GM04503 (cell line): ENCODE results near the gene ATP1A1.

Experiments used
- DNase-seq: peaks from one replicate; pipeline ENCODE4 v3.0.0-alpha.2; 2012; ENCODE audit warnings: low read depth

ATP1A1 gene

GRCh38 chr1:116415200-116415698, 42.2 kb downstream of the ATP1A1 start:
- DNase-seq, result no peak

GRCh38 chr1:116415699-116416533, 42.9 kb downstream of the ATP1A1 start:
- no peak for DNase-seq

GRCh38 chr1:116416854-116417513, 43.9 kb downstream of the ATP1A1 start:
- no peak for DNase-seq

- no peak for DNase-seq
Observed at GRCh38 chr1:116417678-116418077, 44.6 kb downstream of the ATP1A1 start.

- peak; percentile 23 for DNase-seq
Observed at GRCh38 chr1:116418091-116418830, 45.2 kb downstream of the ATP1A1 start.

- no peak for DNase-seq
Observed at GRCh38 chr1:116420417-116421200, 47.6 kb downstream of the ATP1A1 start.

- DNase-seq, result no peak
Observed at GRCh38 chr1:116424438-116424837, 51.4 kb downstream of the ATP1A1 start.

- DNase-seq, result no peak
Observed at GRCh38 chr1:116424863-116425262, 51.8 kb downstream of the ATP1A1 start.

GRCh38 chr1:116425987-116426386, 52.9 kb downstream of the ATP1A1 start:
- no peak for DNase-seq

- no peak for DNase-seq
Observed at GRCh38 chr1:116426401-116426800, 53.4 kb downstream of the ATP1A1 start.

- no peak for DNase-seq
Observed at GRCh38 chr1:116428576-116428975, 55.5 kb downstream of the ATP1A1 start.

- no peak for DNase-seq
Observed at GRCh38 chr1:116429821-116430374, 56.9 kb downstream of the ATP1A1 start.

GRCh38 chr1:116431870-116432500, 58.9 kb downstream of the ATP1A1 start:
- no peak for DNase-seq

GRCh38 chr1:116432655-116433265, 59.7 kb downstream of the ATP1A1 start:
- no peak for DNase-seq

- DNase-seq, result no peak
Observed at GRCh38 chr1:116433275-116434257, 60.5 kb downstream of the ATP1A1 start.

GRCh38 chr1:116434849-116435248, 61.8 kb downstream of the ATP1A1 start:
- DNase-seq, result no peak

GRCh38 chr1:116435806-116436610, 63.0 kb downstream of the ATP1A1 start:
- no peak for DNase-seq

- no peak for DNase-seq
Observed at GRCh38 chr1:116436611-116436970, 63.5 kb downstream of the ATP1A1 start.

- no peak for DNase-seq
Observed at GRCh38 chr1:116439701-116440100, 66.7 kb downstream of the ATP1A1 start.
